ENCODE data around the gene CABP7.
A peak's percentile ranks its signal among the peaks of the same experiment; 100 is the strongest.

The CABP7 gene

GRCh38 chr22:29702931-29703501 lies 16.8 kb upstream of the CABP7 start:
- no peak for DNase-seq

- no peak for DNase-seq
Measured at GRCh38 chr22:29703569-29704195, 16.1 kb upstream of the CABP7 start.

- DNase-seq, result no peak
Measured at GRCh38 chr22:29704528-29705285, 15.1 kb upstream of the CABP7 start.

GRCh38 chr22:29705651-29706050 lies 14.2 kb upstream of the CABP7 start:
- DNase-seq, result no peak

DNA sequence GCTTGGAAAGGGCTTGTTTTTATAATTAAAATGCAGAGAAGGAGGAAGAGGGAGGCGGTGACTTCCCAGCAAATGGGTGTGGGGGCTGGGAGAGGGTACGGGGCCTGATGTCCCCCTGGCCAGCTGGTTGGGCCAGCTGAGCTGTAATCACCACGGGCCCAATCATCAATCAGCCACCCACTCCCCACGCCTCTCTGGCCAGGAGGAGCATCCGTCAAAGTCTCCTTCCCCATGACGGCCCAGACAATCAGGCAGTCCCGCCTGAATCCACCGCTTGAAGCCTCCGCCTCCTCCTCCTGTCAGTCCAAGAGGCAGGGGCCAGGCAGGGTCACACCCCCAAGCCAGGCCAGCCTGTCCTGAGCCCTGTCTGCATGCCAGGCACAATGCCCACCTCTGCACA lies 13.3 kb upstream of the CABP7 start:
- DNase-seq, result no peak

GRCh38 chr22:29707010-29707409 lies 12.8 kb upstream of the CABP7 start:
- no peak for DNase-seq

- DNase-seq, result no peak
Measured at GRCh38 chr22:29707471-29707870, 12.3 kb upstream of the CABP7 start.

- no peak for DNase-seq
Measured at GRCh38 chr22:29710193-29710592, 9.6 kb upstream of the CABP7 start.

DNA sequence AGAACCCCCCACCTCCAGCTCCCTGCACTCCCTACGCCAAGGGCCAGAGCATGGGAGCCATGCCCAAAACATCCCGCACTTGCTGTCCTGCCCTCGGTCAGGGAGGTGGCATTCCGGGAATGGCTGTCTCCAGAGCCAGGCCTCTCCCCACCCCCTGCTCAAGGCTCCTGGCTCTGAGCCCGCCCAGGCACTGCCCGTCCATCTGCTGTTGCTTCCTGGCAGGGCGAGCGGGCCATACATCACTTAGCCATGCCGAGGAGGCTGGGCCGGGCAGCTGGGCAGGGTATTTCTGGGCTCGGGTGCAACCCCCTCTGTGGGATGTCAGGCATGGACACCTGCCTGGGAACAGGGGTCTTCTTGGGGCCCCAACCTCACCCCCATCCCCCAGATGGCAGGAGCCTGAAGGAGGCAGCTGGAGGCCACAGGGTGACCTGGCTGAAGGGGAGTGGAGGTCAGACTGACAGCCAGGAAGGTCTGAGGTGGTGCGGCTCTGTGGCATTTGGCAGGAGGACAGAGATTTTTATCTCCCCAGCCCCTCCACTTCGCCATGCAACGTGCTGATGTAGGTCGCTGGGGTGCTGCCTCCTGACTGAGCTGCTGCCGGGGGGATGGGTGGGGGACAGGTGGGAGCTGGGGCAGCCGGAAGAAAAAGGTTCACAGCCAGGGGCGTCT lies 8.7 kb upstream of the CABP7 start:
- DNase-seq, result no peak

GRCh38 chr22:29712119-29712518 lies 7.7 kb upstream of the CABP7 start:
- DNase-seq, result no peak

DNA sequence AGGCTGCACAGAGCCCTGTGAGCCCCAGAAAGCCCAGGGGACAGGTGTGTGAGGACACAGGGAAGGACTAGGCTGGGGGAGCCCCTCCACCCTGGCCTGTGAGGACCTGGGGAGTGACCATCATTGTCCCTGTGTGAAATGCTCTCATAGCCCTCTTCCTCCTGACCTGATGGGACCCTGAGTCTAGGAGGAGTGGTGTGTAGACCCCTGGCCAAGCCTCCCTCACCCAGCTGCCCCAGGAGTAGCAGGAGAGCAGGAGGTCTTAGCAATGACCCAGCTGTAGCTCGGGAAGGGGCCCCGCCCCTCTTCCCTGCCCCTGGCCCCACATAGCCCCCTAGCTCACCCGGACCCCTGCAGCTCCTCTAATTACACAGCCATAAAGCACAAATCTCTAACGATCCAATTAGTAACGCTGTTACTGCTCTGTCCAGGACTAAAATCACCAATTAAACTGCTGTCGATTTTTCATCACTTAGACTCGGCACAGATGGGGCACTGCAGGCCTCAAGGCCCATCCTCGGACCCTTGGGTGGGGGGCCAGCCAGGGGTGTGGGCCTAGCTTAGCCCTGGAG lies 6.6 kb upstream of the CABP7 start:
- no peak for DNase-seq

DNA sequence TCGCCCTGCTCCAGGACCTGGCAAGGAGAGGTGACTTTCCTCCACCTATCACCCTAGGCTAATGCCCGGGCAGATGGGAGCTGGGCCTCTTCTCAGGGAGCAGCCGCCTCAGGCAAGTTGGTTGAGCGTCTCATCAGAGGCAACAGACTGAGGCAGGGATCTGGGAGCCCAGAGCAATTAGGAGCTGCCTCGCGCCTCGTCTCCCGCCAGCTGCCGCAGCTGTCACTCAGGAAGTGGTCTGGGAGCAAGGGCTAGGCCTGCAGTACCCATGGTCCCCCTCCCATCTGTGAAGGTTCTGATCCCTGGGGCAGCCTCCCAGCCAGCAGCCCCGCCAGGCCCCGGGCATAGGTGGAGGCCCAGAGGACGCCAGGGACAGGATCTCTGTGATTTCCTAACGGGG lies 4.6 kb upstream of the CABP7 start:
- no peak for DNase-seq

GRCh38 chr22:29715705-29716104 lies 4.1 kb upstream of the CABP7 start:
- no peak for DNase-seq

- DNase-seq, result peak; percentile 65
Measured at GRCh38 chr22:29716814-29717545, 2.8 kb upstream of the CABP7 start.

GRCh38 chr22:29717789-29718188 lies 2.0 kb upstream of the CABP7 start:
- no peak for DNase-seq

GRCh38 chr22:29718949-29719898 lies 579 bp upstream of the CABP7 start:
- no peak for DNase-seq

DNA sequence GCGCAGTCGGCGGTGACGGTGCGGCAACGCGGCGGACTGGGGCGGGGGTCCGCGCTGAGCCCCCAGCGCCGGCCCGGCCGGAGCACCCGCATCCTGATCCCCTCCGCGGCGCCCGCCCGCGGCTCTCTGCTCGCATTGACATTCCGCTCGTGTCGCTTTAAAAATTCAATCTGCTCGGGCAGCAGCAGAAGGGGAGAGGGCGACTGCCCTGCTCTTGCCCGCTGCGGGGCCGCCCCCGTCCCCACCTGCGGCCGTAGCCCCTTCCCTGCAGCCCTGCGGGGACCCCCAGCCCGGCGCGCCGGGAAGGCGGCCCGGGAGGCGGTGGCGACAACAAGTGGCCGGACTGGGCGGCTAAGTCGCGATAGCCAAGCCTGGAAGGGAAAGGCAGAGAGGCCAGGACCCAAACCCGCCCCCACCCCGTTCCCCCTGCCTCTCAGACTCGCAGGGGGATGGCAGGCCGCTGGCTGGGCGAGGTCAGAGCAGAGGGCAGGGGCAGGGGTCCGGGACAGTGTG lies 1.1 kb downstream of the CABP7 start:
- DNase-seq, result no peak

- no peak for DNase-seq
Measured at GRCh38 chr22:29722151-29722550, 2.3 kb downstream of the CABP7 start.

GRCh38 chr22:29722587-29722986 lies 2.8 kb downstream of the CABP7 start:
- no peak for DNase-seq

DNA sequence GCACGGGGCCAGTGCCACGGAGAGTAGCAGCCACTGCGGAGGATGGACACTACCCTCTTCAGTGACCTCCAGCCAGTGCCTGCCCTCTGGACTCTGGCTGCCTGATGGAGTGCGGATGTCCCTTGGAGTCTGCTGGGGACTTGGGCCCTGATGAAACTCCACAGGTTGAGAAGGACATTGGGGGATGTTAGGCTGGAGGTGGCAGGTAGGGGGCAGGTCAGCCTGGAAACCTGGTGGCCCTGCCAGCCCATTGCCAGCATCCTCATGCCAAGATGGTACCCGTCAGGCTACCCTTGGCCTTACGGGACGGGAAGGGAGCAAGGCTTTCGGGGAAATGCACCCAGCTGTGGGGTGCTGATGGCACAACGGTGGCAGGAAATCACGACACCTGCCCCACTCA lies 4.0 kb downstream of the CABP7 start:
- DNase-seq, result no peak

DNA sequence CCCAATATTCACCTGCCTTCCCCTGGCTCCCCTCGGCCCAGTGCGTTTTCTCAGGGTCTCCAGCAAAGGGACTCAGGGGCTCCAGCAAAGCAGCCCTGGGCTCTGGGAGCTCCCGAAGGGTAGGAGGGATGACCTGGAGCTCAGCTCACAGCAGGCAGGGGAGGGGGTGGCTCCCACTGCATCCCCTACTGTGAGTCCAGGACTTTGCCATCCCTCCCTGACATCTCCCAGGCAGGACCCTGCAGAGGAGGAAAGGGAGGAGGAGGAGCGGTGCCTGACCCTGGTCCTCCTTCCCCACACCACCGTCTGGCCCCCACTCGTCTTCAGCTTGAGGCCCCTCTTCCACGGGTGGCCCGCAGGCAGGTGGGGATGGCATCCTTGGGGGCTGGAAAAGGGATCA lies 5.0 kb downstream of the CABP7 start:
- DNase-seq, result no peak

Measured in kidney glomerular epithelial cell (primary cell).